Measurements from ENCODE around the gene MRPS18C.

MRPS18C gene

GRCh38 chr4:83455281-83456183 lies at the start of gene MRPS18C, which contains the start of gene HELQ:
Gene MRPS18C (plus strand): TSS chr4:83456058. CDS start chr4:83456078, 20 bp downstream.
Gene HELQ (minus strand): TSS chr4:83455823. CDS start chr4:83455693, 130 bp downstream.
- DNase-seq = peak; percentile 100

GRCh38 chr4:83408908-83409307 lies 47.0 kb upstream of the MRPS18C start:
- no peak for DNase-seq

- no peak for DNase-seq
These were observed 42.2 kb upstream of the MRPS18C start for GRCh38 chr4:83413676-83414075.

- DNase-seq = no peak
These were observed 38.3 kb upstream of the MRPS18C start for GRCh38 chr4:83417566-83417965.

- DNase-seq = no peak
These were observed 37.6 kb upstream of the MRPS18C start for GRCh38 chr4:83418211-83418610.

- DNase-seq = no peak
These were observed 24.7 kb upstream of the MRPS18C start for GRCh38 chr4:83431200-83431599.

- DNase-seq = no peak
These were observed 19.2 kb upstream of the MRPS18C start for GRCh38 chr4:83436680-83437079.

- DNase-seq = no peak
These were observed 17.1 kb upstream of the MRPS18C start for GRCh38 chr4:83438719-83439118.

- DNase-seq = no peak
These were observed 15.6 kb upstream of the MRPS18C start for GRCh38 chr4:83440148-83440814.

GRCh38 chr4:83440899-83441298 lies 15.0 kb upstream of the MRPS18C start:
- no peak for DNase-seq

GRCh38 chr4:83449009-83449408 lies 6.8 kb upstream of the MRPS18C start:
- DNase-seq = no peak

GRCh38 chr4:83454686-83455085 lies 1.2 kb upstream of the MRPS18C start:
- DNase-seq = peak; percentile 53

GRCh38 chr4:83456184-83456501 lies 285 bp downstream of the MRPS18C start:
- no peak for DNase-seq

GRCh38 chr4:83473423-83473822 lies 17.6 kb downstream of the MRPS18C start:
- DNase-seq = no peak

GRCh38 chr4:83473966-83474365 lies 18.1 kb downstream of the MRPS18C start:
- DNase-seq = no peak

- peak; percentile 96 for DNase-seq
These were observed 28.9 kb downstream of the MRPS18C start, which contains the start of gene ABRAXAS1 for GRCh38 chr4:83484500-83485461. Gene ABRAXAS1 (minus strand): TSS chr4:83485100. CDS start chr4:83485072, 28 bp downstream.

GRCh38 chr4:83486457-83487129 lies 30.7 kb downstream of the MRPS18C start:
- DNase-seq = peak; percentile 65

- peak; percentile 63 for DNase-seq
These were observed 34.0 kb downstream of the MRPS18C start for GRCh38 chr4:83489711-83490326.

- DNase-seq = peak; percentile 80
These were observed 35.1 kb downstream of the MRPS18C start for GRCh38 chr4:83490876-83491450.

GRCh38 chr4:83496085-83496917 lies 40.4 kb downstream of the MRPS18C start:
- DNase-seq = peak; percentile 82

Measured in hematopoietic multipotent progenitor cell treated with erythropoietin and hydrocortisone succinate and interleukin-3 and kit ligand, for 6 days (in vitro differentiated cells).